CD4-positive, alpha-beta T cell treated with Interleukin-4 for 4 hours (primary cell): ENCODE measurements around the gene THY1.
"Not testable (repeated sequence)": the region's sequence is repeated elsewhere in the genome, so short reads cannot be mapped to it uniquely, and the experiment has no call there.

Experiments
- DNase-seq: peaks from one replicate; pipeline ENCODE4 v3.0.0-alpha.2; 2020

Gene THY1

DNA sequence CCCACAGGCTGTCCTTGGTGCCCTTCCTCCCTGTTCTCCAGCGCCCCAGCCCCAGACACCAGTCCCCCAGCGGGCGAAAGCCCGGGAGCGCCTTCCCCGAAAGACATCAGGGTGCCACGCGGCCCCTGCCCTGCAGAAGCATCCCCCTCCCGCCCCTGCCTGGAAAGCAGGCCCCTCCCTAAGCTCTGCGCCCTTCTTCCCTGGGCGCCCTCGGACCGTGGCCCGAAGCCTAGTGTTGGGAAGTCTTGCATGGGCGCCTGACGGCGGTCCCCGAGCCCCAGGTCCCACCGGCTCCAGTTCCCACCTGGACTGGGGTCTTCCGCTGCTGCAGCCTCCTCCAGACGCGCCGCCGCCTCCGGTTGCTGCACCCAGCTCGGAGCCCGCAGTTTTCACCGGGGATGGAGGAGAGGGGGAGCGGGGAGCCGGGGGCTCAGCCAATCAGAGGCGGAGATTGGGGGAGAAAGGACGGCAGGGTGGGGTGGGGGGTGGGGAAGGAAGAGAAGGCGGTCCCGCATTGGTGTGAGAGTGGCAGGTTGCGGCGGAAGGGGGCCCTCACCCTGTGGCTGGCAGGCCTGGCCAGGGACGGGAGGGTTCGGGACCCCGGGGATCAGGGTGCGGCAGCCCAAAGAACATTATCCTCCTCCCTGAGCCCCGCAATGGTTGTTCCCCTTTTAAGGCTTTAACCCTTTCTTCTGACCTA lies at the start of gene THY1:
Gene THY1 (minus strand): TSS at position 364 of the 700 bp plus-strand sequence. CDS start 2,267 bp downstream, outside the sequence.
- no peak for DNase-seq

DNA sequence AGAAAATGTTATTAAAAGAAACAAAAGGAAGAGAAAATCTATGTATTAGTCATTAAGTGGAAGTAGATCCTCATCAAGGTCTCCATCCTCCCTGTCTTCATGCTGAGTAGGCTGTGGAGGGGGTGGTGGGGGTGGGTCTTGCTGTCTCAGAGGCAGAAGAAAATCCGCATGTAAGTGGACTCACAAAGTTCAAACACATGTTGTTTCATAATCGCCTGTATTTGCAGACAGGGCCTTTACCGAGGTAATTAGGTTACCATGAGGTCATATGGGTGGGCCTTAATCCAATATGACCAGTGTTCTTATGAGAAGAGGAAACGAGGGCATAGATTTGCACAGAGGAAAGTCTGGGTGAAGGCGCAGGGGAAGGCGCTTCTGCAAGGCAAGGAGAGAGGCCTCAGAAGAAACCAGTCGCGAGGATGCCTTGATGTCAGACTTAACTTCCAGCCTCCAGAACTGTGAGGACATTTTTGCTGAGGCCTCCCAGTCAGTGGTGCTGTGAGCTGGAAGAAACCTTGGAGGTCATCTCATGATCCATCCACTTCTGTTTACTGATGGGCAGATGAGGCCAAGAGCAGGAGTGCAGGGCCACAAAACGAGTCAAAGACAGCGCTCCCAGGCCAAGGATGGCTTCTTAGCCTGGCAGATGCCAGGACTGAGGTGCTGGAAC lies 49.3 kb upstream of the THY1 start:
- DNase-seq: no peak

GRCh38 chr11:119471329-119471728 lies 48.4 kb upstream of the THY1 start:
- no peak for DNase-seq

- DNase-seq: no peak
Observed at GRCh38 chr11:119470317-119471291, 47.6 kb upstream of the THY1 start.

DNA sequence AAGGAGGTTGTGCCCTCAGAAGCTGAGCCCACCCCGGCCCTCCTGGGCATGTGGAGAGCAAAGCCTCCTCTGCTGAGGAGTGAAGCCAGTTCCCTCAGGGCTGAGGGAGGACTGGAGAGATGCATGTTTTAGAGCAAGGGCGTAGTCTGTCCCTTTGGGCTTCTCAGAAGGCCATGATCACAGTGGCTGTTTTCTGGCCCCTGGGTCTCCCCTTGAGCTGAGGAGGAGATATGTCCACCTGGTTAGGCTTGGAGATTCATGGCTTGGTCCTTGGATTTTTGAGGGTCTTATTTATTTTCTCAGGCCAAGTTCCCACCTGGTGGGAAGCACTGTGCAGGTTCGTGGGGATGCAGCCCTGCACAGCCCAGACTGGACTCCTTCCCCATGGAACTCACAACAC lies 46.5 kb upstream of the THY1 start:
- no peak for DNase-seq

DNA sequence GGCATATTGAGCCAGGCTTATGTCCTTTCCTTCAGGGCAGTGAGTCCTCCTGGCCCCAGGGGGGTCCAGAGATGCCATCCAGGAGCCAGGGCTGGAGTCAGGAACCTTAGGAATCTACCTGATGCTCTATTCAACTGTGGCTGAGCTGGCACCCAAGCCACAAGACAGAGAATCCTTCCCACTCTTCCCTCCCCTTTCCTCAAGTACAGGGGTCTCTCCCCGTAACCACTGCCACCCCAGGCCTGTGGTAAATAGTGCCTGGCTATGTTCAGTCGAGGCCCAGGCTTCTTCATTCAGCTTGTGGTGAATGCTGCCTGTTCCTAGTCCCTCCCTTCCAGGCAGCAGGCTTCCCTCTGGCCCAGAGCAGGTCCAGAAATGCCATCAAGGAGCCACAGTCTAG lies 45.5 kb upstream of the THY1 start:
- DNase-seq: no peak

DNA sequence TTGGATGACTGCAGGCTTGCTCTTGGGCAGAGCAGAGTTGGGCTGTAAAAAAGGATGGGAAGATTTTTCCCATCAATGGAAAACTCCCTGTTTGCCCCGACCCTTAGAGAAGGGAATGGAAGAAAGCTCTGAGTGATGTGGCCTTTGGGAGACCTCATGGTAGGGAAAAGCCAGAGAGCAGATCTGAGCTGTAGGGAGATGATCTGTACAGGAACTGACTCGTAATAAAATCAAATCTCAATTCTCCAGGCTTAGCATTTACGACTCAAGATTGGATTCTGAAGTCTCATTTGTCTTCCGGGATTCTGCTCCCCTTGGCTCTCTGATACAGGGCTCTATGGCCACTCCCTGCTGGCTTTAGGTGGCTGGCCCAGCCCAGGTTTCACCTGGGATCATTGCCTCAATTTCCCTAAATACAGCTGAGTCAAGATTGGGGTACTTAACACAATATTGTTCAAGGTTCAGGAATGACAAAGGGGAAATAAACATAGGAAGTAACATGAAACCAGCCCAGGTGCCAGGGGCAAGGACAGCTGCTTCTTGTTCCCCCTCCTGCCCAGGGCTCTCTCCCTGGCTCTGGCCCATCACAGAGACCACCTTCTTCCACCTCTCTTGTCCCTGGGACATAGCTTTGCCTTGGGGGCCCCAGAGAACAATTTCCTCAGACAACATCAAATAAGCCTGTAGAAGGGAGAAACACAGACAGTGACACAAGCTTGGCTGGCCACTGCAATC lies 38.4 kb upstream of the THY1 start:
- no peak for DNase-seq

DNA sequence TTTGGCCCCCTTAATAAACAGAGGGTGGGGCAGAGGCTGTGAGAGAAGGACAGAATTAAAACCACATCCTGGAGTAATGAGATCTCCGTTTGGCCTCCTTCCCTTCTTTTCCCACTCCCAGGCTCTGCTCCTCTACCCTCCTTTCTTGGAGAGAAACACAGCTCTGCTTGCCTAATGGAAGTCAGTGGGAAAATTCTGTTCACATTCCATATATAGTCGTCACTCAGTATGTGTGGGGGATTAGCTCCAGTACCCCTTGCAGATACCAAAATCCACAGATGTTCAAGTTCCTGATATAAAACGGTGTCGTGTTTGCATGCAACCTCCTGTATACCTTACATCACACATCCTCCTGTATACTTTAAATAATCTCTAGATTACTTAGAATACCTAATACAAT lies 37.6 kb upstream of the THY1 start:
- no peak for DNase-seq

- no peak for DNase-seq
Observed at GRCh38 chr11:119460097-119460496, 37.1 kb upstream of the THY1 start.

DNA sequence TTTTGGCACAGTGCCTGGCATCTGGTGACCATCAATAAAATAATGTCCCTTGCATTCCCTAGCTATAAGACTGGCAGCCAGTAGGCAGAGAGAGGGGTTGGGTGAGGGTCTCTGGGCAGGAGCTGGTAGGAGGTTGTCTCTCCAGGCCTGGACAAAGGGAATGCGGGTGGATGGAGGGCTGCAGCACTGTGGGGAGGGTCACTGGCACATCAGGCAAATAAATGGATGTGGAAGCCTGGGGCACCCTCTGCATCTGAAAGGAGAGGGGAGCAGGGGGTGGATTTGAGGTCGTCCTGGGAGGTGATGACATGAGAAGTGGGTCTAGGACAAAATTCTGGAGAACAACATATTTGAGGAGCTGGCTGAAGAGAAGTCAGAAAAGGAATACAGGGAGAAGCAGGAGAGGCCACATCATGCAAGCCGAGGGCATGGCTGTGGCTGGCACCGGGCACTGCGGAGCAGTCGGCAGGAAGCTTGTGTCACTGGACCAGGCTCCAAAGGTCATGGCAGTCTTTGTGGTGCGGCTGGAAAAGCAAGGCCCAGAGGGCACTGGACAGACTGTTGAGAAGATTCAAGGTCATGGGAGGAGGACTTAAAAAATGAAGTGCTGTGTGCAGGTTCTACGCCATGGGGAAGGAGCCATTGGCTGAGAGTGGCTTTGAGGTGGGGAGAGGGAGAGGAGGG lies 36.5 kb upstream of the THY1 start:
- DNase-seq: no peak

- not testable (repeated sequence) for DNase-seq
Observed at GRCh38 chr11:119455708-119456107, 32.7 kb upstream of the THY1 start.

- DNase-seq: not testable (repeated sequence)
Observed at GRCh38 chr11:119455241-119455640, 32.3 kb upstream of the THY1 start.

DNA sequence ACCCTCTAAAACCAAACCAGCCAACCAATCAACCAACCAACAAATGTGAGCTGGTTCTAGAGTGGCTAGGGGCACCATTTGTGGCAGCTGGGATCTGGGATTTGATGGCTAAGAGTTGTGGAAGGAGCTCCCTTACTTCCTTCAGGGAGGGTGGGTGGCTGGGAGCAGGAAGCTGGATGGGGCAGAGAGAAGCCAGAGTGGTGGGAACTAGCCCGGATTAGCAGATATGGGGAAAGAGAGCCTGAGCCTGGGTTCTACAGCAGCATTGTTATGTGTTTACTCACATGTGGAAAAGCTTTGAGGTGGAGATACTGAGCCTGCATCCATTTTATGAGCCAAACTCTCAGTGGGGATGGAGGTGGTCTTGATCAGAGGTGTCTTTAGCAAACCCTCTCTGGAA lies 30.9 kb upstream of the THY1 start:
- DNase-seq: no peak

- no peak for DNase-seq
Observed at GRCh38 chr11:119450590-119451326, 27.8 kb upstream of the THY1 start.

- DNase-seq: no peak
Observed at GRCh38 chr11:119449498-119449897, 26.5 kb upstream of the THY1 start.

GRCh38 chr11:119448380-119448779 lies 25.4 kb upstream of the THY1 start:
- no peak for DNase-seq

GRCh38 chr11:119447664-119448242 lies 24.8 kb upstream of the THY1 start:
- DNase-seq: no peak

GRCh38 chr11:119446871-119447663 lies 24.1 kb upstream of the THY1 start:
- DNase-seq: no peak

DNA sequence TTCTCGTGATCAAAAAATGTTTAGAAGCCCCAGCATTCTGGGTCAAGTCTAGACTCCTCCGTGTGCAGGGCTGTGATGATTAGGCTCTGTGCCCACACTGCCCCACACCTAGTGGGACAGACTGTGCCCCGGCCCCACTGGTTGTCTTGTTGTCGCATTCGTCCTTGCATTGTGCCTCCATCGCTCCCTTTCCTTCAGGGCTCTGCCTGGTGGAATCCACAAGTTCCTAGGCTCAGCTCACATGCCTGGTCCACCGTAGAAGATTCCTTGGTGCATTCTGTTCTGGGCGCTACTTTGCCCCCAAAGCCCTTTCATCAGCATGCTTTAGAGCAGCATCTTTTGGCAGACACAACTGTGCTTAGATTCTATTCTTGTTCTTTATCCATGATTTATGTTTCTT lies 23.5 kb upstream of the THY1 start:
- no peak for DNase-seq

- no peak for DNase-seq
Observed at GRCh38 chr11:119445850-119446249, 22.9 kb upstream of the THY1 start.
